NCI-H187 (cell line): ENCODE data around the gene HAPLN3.
"Not testable (repeated sequence)": the region's sequence is repeated elsewhere in the genome, so short reads cannot be mapped to it uniquely, and the experiment has no call there.

Experiments
- DNase-seq, 2 experiments: peaks; one replicate each; lab custom pipeline; 2025; lab: John Stamatoyannopoulos, UW

Gene HAPLN3

GRCh38 chr15:88894819-88895767 lies at the start of gene HAPLN3:
HAPLN3 (minus strand) TSS chr15:88895544; CDS start chr15:88887298, 8,246 bp downstream.
- DNase-seq, result no peak

GRCh38 chr15:88940110-88940675 lies 44.8 kb upstream of the HAPLN3 start:
- no peak for DNase-seq

- no peak for DNase-seq
Observed at GRCh38 chr15:88939486-88939806, 44.1 kb upstream of the HAPLN3 start.

GRCh38 chr15:88938802-88939485 lies 43.6 kb upstream of the HAPLN3 start:
- DNase-seq, result no peak

GRCh38 chr15:88934449-88934848 lies 39.1 kb upstream of the HAPLN3 start:
- DNase-seq, result not testable (repeated sequence)

GRCh38 chr15:88932875-88933330 lies 37.6 kb upstream of the HAPLN3 start:
- DNase-seq, result no peak

- DNase-seq, result no peak
Observed at GRCh38 chr15:88932271-88932874, 37.0 kb upstream of the HAPLN3 start.

- DNase-seq, result no peak
Observed at GRCh38 chr15:88930579-88930978, 35.2 kb upstream of the HAPLN3 start.

- not testable (repeated sequence) for DNase-seq
Observed at GRCh38 chr15:88929358-88930098, 34.2 kb upstream of the HAPLN3 start.

- not testable (repeated sequence) for DNase-seq
Observed at GRCh38 chr15:88928192-88928591, 32.8 kb upstream of the HAPLN3 start.

GRCh38 chr15:88925648-88926047 lies 30.3 kb upstream of the HAPLN3 start:
- DNase-seq, result not testable (repeated sequence)

GRCh38 chr15:88920892-88921435 lies 25.6 kb upstream of the HAPLN3 start:
- DNase-seq, result not testable (repeated sequence)

- DNase-seq, result no peak
Observed at GRCh38 chr15:88920186-88920891, 25.0 kb upstream of the HAPLN3 start.

- no peak for DNase-seq
Observed at GRCh38 chr15:88918738-88919137, 23.4 kb upstream of the HAPLN3 start.

- DNase-seq, result no peak
Observed at GRCh38 chr15:88917760-88918159, 22.4 kb upstream of the HAPLN3 start.

- DNase-seq, result no peak
Observed at GRCh38 chr15:88915354-88915753, 20.0 kb upstream of the HAPLN3 start.

GRCh38 chr15:88913850-88914169 lies 18.5 kb upstream of the HAPLN3 start:
- no peak for DNase-seq

GRCh38 chr15:88913017-88913849 lies 17.9 kb upstream of the HAPLN3 start, which contains the start of gene MFGE8:
MFGE8 (minus strand) TSS chr15:88913379; CDS start chr15:88913319, 60 bp downstream.
- DNase-seq, result no peak

GRCh38 chr15:88912500-88912921 lies 17.2 kb upstream of the HAPLN3 start:
- no peak for DNase-seq

- DNase-seq, result no peak
Observed at GRCh38 chr15:88911766-88912118, 16.4 kb upstream of the HAPLN3 start.
